GM18868 (cell line): ENCODE data around the gene PSMD1.

ENCODE experiments used
- ATAC-seq: cut with Tn5 transposase; IDR thresholded peaks from one replicate; pipeline ENCODE4 v1.9.1; 2021; ENCODE audit warnings: mild to moderate bottlenecking, moderate library complexity; ENCODE audit not compliant: unreplicated experiment

The PSMD1 gene

DNA sequence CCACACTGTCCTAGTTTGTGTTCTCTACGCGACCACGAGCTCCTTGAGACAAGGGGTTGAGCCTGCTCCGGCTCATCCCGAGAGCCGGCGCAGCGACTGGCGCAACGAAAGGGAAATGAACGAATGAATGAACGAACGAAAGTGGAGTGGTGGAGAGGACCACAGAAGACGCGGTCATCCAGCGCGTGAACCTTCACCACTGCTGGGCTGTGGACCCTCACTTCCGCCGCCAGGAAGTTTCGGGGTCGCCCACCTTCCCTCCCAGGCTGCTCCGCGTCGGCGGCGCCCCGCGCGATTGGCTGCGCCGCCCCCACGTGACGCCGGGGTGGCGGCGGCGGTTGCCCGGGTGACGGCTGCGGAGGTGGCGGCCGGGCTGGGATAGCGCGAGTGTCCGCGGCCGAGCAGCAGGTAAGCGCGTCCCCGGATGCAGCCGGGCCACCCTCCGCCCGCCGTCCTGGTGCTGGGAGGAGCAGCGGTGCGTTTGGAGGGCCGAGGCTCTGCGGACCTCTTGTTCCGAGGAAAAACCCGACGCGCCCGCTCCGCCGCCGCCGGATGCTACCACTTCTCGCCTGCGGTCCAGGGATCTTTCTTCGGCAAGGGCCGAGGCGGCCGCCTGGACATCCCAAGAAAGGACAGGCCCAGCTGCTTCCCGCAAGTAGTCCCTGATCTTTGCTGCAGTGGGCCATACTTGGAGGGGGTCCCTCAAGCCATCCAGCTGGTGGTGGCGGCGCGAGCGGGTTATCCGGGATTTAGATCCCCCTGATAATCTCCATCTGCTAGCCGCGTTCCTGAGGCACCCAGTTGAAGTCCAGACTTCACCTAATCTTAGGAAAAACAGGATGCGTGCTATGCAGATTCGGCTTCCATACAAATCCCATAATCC lies 141.9 kb downstream of the PSMD1 start, which contains the start of gene ARMC9:
ARMC9 (plus strand) TSS at position 341 of the 883 bp plus-strand sequence. CDS start 7,608 bp downstream, outside the sequence.
- ATAC-seq = peak; percentile 99

DNA sequence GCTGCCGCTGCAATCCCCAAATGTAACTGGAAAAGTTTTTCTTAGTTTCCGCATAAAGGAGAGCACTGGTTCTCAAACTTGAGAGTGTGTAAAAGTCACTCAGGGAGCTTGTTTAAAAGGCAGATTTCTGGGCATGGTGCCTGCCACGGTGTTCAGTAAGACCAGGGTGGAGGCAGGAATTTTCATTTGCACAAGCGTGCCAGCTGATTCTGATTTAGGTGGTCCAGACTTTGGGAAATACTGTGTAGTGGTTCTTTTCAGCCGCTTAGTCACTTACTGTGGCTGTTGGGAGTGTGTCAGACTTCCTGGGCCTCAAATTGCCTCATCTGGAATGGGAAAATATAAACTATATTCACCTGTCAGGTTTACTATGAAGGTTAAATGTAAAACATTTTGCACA lies 142.6 kb downstream of the PSMD1 start:
- no peak for ATAC-seq

DNA sequence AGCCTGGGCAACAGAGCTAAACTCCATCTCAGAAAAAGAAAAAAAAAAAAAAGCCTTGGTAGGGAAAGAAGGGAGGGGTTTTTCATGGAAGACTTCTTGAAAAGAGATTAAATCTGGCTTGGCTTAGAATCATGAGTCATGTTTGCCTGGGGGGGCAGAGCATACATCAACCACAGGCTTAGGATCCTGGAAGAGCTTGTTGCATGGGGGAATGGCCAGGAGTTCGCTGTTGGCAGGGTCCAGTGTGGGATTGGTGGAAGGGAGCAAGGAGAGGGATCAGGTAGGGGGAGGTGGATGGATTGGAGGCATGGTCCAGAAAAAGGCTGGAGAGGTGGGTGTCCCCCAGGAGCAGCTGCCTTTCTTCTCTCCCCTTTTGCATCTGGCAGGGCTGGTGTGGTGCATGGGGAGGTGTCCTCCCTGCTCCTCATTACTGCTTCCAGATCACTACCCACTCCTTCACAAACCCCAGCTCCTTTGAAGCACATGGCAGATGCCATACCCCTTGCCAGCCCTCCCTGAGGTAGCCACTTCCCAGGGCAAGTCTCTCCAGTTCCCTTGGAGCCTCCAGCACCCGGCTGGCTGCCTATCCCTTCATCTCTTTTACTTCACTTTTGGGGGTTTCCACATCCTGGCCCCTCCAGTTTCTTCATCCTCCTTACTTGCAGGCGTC lies 144.3 kb downstream of the PSMD1 start:
- ATAC-seq = no peak

DNA sequence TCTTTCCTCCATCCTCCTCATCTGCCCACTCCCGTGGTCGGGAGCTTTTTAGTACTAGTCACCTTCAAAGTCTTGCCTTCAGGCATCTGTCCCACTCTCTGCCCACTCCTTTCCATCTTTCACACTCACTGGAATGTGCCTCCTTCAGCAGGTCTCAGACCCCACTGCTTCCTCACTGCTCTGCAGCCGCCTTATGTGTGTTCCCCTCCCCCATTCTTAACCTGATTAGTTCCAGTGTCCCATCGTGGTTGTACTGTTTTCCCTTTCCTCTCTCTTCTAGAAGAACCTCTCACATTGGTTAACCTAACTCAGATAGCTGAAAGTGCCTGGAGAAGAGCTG lies 144.8 kb downstream of the PSMD1 start:
- ATAC-seq = no peak

DNA sequence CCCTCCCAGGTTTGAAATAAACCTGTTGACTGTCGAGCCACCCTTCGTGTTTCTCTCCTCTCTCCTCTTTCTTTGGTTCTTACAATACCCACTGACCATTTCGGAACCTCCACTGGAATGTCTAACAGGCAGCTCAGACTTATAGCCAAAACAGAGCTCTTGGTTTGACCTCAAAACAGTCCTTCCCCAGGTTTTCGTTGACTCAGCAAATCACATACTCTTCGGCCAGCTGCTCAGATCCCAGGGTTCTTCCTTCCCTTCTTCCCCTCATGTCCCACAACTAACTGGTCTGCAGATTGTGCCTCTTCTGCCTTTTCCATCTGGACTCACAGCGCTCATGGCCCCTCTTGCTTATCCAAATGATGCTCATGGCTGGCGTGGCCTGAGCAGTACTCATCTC lies 146.4 kb downstream of the PSMD1 start:
- no peak for ATAC-seq

DNA sequence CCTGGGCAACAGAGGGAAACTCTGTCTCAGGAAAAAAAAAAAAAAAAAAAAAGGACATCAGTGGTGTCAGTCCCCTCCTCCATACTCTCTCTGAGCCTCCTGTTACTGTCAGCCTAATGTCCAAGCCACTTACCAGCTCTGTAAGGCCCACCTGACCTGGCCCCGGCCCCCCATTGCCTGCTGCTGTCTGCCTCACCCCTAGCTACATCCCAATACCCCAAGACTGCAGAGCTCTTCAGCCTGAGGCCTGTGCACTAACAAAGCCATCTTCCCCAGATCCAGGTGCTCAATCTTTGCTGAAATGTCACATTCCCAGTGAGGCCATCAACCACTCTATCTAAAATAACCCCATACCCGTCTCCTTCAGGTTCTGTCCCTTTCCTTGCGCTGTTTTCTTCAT lies 147.5 kb downstream of the PSMD1 start:
- ATAC-seq = no peak

DNA sequence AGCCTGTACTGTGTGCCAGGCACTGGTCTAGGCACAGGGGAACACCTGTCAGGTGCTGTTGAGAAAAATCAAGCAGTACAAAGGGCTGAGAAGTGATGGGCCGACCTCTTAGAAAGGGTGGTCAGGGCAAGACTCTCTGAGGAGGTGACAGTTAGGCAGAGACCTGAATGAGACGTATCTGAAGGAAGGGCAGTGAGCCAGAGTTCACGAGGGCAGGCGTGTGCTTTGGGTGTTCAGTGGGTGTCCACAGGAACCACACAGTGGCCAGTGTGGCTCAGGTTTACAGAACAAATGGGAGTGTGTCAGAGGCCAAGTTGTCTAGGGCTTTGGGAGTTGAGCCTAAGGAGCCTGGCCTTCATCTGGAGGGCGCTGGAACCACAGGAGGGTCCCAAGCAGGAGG lies 147.9 kb downstream of the PSMD1 start:
- no peak for ATAC-seq

DNA sequence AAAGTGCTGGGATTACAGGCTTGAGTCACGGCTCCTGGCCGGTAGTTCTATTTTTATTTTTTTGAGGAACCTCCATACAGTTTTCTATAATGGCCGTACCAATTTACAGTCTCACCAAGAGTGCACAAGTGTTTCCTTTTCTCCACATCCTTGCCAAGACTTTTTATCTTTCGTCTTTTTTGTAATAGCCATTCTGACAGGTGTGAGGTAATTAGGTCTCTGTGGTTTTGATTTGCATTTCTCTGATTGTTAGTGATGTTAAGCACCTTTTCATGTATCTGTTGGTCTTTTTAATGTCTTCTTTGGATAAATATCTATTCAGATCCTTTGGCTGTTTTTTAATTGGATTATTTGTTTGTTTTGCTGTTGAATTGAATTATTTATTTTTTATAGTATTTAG lies 151.1 kb downstream of the PSMD1 start:
- no peak for ATAC-seq

DNA sequence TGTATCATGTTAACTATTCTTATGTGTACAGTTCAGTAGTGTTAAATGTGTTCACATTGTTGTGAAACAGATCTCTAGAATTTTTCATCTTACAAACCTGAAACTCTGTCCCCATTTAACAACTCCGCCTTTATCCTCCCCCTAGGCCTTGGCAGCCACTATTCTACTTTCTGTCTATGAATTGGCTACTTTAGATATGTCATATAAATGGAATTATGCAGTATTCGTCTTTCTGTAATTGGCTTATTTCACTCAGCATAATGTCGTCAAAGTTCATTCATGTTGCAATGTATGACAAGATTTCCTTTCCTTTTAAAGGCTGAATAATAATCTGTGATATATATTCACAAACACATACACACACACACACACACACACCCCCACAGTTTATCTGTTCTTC lies 154.1 kb downstream of the PSMD1 start:
- no peak for ATAC-seq

DNA sequence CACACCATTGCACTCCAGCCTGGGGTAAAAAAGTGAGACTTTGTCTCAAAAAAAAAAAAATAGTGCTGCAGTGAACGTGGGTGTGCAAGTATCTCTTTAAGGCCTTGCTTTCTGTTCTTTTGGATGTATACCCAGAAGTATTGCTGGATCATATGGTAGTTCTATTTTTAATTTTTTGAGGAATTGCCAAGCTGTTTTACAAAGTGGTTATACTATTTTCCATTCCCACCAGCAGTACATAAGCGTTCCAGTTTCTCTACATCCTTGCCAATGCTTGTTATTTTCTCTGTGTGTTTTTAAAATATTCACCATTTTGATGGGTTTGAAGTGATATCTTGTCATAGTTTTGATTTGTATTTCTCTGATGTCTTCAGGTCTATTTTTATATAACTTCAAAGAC lies 154.8 kb downstream of the PSMD1 start:
- no peak for ATAC-seq

DNA sequence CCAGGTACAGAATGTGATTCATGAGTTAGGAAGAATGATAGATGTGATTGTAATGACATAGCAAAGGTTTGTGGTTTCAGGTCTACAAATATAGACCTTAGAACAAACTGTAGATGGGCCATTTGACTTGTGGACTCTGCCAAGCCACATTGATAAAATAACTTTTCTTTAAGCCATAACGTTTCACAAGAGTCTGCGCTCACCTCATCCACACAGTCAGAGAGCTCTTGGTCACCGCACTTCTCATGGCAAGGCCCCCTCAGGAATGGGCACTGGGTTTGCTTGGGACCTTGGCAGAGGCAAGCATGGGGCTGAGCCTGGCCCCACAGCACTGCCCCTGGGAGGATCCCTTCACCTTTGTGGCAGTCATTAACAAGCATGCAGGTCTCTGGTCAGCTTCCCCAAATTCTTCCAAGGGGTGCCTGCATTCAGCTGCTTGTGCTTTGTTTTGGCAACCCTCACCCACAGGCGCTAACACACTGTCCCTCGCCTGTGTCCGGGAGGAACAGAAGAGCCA lies 155.7 kb downstream of the PSMD1 start:
- no peak for ATAC-seq

DNA sequence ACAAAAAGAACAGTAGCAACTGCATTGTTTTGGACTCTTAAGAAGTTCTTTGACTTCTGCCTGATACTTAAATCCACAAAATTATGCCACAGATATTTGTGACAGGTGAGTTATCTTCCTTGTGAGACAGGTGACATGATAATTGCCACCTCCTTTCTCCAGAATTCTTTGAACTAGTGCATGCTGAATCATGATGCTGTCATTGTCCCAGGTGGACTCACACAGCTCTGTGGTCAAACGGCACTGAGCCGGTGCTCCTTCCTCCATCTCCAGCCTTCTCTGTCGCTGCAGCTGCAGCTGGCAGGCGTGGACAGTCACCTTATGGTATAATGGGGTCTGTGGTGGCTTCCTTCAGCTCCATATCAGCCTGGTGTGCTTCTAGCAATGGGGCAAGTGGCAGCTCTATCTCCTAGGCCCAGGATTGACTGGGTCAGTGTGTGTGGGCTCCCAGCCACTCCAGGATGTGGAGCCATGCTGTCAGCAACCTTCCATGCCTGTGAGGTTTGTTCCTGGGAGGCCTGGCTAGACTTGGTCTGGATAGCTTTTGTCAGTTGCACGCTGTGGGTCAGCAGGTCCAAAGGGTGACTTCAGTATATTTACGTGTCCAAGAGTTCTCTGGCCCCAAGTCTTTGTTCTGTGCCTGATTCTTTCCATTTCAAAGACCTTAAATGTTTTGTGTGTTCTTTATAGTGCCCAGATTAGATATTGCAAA lies 157.4 kb downstream of the PSMD1 start:
- ATAC-seq = no peak

DNA sequence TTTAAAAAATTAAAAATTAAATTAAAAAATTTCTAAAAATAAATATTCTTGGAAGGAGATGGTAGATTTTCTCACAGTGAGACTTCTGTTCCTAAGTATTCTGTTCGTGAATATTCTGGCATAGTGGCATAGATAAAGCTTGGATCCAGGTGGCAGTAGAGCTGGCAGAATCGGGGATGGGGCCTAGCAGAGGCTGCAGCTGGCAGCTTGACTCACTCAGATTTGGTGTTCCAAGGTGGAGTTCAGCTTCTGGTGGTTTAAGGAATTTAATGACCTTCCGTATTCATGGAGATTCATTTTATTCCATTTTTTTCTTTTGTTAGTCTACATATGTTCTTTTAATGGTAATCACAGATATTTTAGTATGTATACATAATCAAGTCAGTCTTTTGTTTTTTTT lies 161.7 kb downstream of the PSMD1 start:
- ATAC-seq = no peak

DNA sequence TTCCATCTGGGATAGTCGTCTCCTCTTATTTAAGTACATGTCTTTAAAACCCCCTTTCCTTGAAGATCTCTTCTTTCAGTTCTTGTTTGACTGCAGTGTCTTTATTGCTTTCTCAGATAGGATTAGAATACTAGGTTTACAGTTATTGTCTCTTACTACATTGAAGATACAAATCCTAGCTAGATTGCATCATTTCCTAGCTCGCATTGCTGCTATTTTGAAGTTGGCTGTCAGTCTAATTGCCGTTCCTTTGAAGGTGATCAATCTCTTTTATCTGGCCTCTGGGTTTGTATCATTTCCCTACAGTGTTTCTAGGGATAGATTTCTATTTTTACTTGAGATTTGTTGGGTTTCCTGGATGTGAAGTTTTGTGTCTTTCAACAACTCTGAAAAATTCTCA lies 162.6 kb downstream of the PSMD1 start:
- no peak for ATAC-seq

DNA sequence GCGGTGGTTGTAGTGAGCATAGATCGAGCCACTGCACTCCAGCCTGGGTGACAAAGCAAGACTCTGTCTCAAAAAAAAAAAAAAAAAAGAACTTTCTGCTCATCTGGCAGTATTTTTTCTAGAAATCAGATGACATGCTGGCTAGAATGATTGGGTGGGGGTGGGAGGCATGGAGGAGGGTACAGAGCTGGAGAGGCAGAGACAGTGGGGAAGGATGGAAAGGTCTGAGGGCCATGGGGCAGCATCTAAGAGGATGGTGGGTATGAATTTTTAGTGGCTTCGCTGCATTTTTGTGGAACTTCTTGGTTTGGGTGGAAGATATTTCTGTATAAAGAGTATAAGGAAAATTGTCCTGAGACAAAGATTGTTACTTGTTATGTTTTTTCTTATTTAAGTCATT lies 165.1 kb downstream of the PSMD1 start:
- no peak for ATAC-seq
